ENCODE measurements around the gene FAM124A.

Gene FAM124A

GRCh38 chr13:51255556-51255955, 33.4 kb downstream of the FAM124A start:
- no peak for TF ChIP-seq CTCF (IDR thresholded peaks at IDR 0.05; ENCODE audit: borderline replicate concordance, insufficient read depth, low read depth, low read length)
- no peak overlapping the region for H3K4me3 ChIP-seq (ENCODE audit: low read depth, low read length)

- no peak for TF ChIP-seq CTCF (IDR thresholded peaks at IDR 0.05; ENCODE audit: borderline replicate concordance, insufficient read depth, low read depth, low read length)
- no peak overlapping the region for H3K4me3 ChIP-seq (ENCODE audit: low read depth, low read length)
Measured at GRCh38 chr13:51257187-51257586, 35.0 kb downstream of the FAM124A start.

- no peak overlapping the region for H3K4me3 ChIP-seq (ENCODE audit: low read depth, low read length)
- no peak for TF ChIP-seq CTCF (IDR thresholded peaks at IDR 0.05; ENCODE audit: borderline replicate concordance, insufficient read depth, low read depth, low read length)
Measured at GRCh38 chr13:51258612-51259548, 36.7 kb downstream of the FAM124A start.

GRCh38 chr13:51260154-51260553, 38.0 kb downstream of the FAM124A start:
- no peak overlapping the region for H3K4me3 ChIP-seq (ENCODE audit: low read depth, low read length)
- TF ChIP-seq CTCF (IDR thresholded peaks at IDR 0.05; ENCODE audit: borderline replicate concordance, insufficient read depth, low read depth, low read length): no peak

GRCh38 chr13:51261610-51262249, 39.5 kb downstream of the FAM124A start:
- no peak overlapping the region for H3K4me3 ChIP-seq (ENCODE audit: low read depth, low read length)
- TF ChIP-seq CTCF (IDR thresholded peaks at IDR 0.05; ENCODE audit: borderline replicate concordance, insufficient read depth, low read depth, low read length): no peak

- peak; percentile 39; the same call in 1 of the 2 replicates for TF ChIP-seq CTCF (IDR thresholded peaks at IDR 0.05; ENCODE audit: borderline replicate concordance, insufficient read depth, low read depth, low read length)
- H3K4me3 ChIP-seq (ENCODE audit: low read depth, low read length): no peak overlapping the region
Measured at GRCh38 chr13:51262501-51263211, 40.5 kb downstream of the FAM124A start.

Data from GM12875 (cell line).